GM19324 (cell line): ENCODE results near the gene PDZRN3.

Source experiments
- ATAC-seq: cut with Tn5 transposase; IDR thresholded peaks from one replicate; pipeline ENCODE4 v1.9.1; 2021; ENCODE audit warnings: mild to moderate bottlenecking, moderate library complexity; ENCODE audit not compliant: unreplicated experiment, low FRiP score

The PDZRN3 gene

DNA sequence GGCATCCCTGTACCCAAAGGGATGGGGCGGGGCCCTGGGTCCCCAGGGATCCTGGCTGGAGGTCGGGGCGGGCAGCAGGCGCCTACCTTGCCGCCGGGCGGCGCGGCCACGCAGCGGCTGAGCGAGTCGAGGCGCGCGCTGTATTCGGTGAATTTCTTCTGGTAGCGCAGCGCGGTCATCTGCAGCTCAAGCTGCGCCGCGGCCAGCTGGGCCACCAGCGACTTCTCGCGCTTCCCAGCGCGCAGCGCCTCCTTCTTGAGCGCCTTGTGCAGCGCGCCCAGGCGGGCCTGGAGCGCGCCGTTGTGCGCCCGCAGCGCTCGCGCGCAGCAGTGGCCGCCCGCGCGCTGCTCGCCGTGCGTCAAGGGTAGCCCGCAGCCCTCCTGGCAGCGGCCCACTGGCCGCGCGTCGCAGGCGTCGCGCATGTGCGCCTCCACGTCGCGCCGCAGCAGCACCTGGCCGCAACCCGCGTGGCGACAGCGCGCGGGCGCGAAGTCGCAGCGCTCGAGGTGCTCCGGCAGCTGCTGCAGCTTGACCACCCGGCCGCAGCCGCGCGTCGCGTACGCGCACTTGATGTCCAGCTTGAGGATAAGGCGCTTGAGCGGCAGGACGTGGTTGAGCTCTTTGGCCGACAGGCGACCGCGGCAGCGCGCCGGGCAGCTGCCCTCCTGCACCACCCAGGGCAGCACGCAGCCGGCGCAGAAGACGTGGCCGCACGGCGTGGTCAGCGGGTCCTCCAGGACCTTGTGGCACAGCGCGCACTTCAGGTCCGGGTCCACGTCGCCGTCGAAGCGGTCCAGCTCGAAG is 522 bp downstream of the PDZRN3 start:
- ATAC-seq: no peak

DNA sequence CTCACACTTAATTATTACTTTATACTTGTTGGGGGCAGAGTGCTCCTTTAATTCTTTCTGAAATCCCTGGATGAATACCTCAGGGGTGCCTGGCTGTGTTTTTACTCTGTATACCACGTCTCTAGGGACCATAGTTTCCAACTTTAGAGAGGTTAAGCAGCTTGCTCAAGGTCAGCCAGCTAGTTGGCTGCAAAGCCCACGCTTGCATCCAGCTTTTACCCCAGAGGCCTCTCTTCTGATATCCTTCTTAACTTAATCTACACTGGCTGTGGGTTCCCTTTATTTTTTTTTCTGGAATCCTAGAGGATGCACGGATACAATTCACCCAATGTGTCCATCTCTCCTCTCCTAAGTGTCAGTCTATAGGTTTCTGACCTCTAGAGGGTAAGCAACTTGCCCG is 1.4 kb downstream of the PDZRN3 start:
- ATAC-seq: no peak

DNA sequence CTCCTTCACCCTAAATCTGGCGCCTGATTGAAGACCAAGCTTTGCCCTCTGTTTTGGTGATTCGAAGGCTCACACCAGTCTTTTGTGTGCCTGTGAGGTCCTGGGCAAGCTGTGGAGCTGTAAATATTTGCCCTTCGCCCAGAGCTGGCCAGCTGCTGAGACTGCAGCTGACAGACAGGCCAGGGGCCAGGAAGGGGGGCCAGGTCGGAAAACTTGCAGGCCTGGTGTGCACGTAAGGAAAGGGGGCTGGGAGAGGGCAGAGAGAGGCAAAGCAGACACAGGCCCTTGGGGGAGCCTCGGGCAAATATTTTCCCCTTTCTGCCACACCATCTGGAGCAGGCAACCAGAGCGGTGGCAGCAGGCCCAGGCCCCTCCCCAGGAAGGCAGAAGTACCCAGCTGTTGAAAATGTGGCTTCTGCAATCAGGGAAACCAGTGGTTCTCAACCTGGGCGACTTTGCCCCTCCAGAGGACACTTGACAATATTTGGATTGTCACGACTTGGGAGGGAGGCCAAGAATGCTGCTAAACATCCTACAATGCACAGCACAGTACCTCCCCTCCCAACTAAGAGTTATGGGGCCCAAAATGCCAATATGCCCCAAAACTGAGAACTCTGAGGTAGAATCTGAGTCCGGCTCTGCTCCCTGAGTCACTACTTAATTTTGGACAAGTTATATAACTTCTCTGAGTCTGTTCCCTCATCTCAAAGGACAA is 2.5 kb downstream of the PDZRN3 start:
- ATAC-seq: no peak

DNA sequence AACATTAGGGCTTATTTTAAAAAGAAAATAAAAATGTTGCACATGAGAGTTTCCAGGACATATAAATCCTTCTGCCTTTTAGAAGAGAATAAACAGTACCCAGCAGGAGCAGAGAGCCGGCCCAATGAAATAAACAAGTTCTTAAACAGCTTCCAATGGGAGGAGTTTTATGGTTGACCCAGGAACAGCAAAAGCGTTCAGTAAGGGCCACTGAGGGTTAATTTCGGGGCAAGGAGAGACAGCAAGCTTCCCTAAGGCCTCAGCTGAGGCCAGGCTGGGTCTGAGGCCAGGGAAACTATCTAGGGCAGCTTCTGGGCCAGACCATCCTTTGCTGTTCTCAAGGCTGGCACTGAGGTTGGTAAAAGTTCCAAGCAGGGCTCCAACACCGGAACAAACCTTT is 3.4 kb downstream of the PDZRN3 start:
- no peak for ATAC-seq

DNA sequence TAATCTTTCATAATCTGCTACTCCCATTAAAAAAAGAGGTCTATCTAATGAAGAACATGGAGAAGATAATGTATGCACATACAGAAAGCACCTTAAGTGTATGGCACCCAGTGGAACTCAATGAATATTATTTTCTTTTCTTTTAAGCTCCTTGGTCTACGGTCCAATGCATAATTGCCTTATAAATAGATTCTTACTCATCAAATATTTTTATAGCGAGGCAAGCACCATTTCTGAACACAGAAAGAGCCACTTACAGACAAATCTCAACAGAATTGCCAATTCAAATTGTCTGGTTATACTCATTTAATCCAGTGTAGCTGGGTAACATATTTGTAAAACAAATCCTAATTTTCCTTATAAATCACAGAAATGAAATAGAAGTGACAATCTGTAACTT is 6.3 kb downstream of the PDZRN3 start:
- no peak for ATAC-seq

DNA sequence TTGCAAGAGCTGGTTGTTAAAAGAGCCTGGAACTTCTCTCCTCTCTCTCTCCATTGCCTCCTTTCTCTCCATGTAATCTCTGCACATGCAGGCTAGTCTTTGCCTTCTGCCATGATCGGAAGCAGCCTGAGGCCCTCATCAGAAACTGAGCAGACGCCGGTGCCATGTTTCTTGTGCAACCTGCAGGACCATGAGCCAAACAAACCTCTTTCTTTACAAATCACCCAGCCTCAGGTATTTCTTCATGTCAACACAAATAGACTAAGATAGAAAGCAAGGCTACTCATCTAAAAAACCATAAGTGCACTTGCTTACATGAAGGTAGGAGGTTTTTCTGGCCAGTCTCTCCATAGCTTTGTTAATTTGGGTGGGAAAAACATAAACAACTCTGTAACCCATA is 8.7 kb downstream of the PDZRN3 start:
- no peak for ATAC-seq

DNA sequence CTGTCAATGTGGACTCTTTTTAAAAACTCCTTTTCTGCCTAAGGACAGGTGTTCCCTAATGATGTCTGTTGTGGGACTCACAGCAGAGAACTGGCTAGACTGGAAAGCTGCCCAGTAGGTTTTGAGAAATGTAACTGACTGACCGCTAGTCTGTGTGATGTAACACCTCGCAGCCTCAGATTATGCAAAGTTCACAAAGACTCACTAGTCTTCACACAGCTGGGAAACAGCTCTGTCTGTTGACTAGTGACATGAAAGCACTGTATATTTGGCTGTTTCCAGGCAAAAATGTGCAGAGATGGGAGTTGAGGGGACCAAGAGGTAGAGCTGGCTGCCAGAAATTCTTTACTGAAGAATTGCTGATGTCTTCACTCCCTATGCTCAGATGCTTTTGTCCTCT is 10.3 kb downstream of the PDZRN3 start:
- no peak for ATAC-seq

DNA sequence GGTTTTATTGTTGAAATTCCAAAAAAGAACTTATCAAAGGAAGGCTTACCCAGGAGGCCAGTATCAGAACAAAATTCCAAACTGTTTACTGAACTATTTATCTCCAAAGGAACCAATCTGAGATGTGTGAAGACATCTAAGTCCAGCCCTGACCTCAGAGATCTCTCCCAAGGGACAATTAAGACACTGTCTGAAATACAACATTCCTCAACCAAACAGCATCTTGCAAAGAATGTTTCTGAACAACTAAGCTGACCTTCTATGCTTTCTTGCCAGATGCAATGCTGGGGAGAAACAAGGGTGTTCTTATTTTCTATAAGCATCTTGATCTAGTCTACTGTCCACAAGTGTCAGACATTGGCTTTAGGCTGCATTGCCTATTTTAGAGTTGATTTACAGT is 13.6 kb downstream of the PDZRN3 start:
- ATAC-seq: no peak

DNA sequence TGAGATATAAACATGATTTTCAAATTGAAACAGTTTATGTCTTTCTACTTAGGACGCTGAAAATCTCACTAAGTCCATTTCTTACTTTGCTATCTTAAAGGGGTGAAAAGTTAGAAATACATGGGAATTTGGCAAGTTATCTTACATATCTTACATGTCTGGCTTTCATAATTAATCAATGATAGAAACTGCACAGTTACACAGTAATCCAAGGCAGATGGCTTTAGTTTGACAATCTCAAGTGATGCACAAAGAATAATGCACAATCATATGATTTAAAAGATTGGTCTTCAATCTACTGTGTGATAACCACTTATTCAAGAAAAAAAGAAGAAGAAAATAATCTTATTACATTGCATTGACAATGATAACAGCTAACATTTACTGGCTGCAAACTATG is 14.2 kb downstream of the PDZRN3 start:
- no peak for ATAC-seq

DNA sequence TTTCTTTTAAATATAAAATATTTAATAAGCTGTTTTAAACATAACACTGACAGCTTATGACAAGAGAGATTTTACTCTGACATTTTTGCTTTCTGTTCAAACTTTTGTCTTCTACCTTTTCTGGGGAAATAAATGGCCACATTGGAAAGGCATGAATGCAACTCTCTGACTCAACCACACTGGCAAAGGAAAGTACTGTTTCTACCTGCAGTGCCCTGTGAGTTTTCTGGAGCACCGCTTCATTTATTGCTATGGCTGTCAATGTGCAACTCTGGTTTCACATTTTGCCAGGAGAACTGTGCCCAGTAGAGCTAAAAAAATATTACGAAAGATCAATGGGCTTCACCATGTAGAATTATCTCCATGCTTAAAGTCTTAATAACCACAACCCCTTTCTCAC is 15.1 kb downstream of the PDZRN3 start:
- no peak for ATAC-seq

DNA sequence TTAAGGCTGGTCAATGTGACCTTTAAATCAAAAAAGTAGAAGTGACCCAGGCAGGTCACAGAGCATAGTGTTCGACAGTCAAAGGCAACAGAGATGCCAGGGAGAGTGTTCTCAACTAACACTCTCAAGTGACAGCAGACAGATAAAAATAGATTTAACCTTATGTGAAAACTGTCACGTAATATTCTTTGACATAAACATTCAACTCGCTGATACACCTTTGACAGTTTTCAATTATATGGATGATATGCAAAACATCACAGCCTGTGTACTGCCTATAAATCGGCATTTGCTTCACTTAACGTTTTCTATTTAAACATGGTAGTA is 15.5 kb downstream of the PDZRN3 start:
- no peak for ATAC-seq

DNA sequence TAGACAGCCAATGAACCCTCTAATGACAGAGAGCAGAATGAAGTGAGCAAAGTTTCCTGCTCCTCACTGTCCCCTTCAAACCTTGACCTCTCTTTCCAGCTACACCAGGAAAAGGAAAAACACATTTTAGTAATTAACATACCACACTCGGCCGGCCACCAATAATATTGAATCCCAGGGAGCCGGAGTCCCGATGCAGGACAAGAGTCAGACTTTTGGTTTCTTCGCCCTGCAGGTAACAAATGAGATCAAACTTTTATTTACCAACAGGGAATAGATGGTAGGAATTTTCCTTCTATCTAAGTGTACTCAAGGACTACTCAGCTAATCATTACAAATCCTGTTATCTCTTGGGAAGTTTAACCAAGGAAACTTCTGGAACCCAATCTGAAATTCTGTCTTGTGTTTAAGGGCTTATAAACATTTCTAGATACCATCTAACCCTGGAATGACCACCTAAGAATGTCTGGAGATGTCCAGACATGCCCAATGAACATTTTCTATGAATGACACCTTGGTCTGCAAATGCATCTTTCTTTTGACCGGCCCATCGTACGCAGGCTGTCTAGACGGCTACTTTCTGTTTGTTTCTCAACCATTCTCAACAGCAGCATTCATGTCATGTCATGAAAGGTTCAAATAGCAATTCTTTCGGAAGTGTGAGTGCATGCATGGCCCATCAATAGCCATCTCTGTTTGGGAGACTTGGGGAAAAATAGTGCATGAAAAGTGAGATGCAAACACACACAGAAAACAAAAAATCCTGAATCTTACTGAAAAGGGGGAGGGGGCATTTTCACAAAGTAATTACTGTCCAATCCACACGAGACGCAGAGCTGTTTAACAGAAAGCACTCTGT is 16.1 kb downstream of the PDZRN3 start:
- no peak for ATAC-seq

DNA sequence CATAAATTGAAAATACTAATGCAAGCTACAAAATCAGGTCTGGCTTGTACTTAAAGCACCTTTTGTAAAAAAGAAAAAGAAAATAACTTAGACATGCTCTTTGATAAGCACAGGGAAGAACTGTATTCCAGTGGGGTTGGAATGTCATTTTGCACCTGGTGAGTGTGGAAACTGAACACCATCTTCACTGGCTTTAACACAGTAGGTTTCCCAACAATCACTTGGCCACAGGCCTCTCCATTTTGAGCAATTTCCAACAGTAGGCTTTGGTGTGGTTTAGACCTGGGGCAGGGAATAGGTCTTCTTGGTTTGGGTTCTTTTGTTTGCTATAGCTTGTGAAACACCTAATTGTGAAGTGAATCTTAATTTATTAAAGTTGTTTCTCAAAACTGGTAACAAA is 18.9 kb downstream of the PDZRN3 start:
- no peak for ATAC-seq

DNA sequence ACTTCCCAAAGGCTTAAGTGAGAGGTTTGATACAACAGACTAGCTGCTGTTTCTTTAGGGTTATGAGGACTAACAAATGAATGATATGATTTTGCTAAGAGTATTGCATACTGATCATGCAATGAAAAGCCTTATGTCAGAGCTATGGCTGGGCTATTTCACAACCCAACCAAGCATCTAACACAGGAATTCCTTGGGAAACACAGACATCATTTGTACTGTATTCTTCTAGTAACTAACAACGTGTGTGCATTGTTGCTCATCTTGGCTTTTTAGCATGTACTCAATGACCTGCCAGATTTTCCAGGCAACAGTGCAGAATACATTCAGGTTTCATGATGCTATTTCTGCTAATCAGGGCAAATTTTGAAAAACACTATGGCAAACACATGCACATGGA is 19.3 kb downstream of the PDZRN3 start:
- ATAC-seq: no peak

DNA sequence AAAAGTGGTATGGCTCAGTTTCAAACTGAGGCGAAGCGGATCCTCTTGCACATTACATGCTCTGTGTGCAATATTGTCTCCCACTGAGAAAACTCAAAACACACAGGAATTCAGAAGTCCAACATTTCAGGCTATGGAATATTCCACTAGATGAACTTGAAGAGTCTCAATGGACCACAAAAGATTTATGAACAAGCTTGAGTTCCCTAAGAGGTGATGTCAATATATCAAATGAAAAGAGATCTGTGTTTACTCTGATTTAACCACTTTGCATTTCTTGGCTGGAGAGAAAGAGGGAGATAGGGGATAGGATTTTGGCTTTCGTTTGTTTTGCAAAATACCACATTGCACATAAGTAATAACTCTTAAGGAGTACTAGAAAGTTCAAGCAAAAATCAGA is 20.3 kb downstream of the PDZRN3 start:
- no peak for ATAC-seq

DNA sequence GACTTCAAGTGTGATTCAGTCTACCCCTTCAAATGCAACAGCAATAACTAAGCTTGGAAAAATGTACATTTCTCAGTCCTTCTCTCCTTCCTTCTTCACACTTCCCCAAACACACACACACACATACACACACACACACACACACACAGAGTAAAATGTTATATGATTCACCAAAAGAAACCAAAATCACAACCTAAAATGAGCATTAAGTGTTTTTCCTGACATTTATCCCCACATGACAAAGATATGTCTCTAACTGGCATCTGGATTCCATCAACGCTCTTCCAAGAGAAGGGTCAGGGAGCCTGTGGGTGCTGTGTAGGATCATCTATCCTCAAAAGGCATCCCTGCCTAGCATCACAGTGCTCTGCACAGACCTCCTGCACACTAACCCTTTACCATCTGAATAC is 21.0 kb downstream of the PDZRN3 start:
- no peak for ATAC-seq

DNA sequence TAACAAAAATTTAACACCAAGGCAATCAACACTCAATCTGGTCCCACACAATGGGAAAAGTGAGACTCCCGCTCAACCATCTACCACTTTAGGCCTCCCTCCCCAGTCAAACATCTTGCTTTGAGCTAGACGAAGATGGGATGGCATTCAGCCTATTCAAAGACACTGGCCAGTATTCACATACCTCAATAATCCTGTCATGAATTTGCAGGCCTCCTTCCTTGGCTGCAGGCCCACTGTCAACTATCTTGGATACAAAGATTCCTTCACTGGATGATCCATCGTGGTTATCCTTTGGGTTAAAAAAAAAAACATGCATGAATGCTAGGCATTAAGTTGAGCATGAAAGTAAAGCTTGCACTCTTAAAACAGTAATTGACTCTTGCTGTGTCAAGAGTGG is 22.6 kb downstream of the PDZRN3 start:
- no peak for ATAC-seq

DNA sequence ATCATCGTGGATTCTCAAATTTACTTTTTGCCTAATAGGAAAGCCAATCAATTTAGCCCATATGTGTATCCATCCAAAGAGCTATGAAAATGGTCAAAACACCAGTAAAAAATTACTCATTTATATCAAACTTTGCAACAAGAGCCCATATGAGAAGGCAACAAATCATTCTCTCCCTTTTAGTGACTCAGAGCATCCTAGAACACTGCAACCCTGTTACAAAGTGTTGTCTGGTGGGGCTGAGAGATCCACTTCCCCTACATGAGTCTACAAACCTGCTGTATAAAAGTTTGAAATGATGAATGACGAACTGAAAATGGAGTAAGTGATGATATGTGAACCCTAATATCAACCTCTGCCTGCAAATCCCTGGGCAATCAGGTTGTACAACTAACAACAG is 23.3 kb downstream of the PDZRN3 start:
- ATAC-seq: no peak

DNA sequence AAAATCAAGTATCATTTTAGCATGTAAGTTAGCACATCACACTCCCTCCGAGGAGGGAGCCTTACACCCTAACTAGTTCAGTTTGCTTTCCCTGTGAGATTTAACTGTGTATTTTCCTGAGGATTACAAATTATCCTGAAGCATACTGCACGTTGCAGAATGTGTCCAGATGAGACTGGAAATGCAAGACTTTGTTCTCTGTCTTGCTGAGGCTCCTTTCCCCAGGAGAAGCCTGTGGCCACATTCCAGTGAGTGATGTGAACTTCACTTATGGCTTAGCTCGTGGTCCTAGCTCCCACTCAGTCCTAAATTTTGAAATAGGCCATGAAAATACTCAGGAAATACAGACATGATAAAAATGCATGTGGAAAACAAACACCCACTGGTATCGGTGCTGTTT is 23.7 kb downstream of the PDZRN3 start:
- no peak for ATAC-seq

DNA sequence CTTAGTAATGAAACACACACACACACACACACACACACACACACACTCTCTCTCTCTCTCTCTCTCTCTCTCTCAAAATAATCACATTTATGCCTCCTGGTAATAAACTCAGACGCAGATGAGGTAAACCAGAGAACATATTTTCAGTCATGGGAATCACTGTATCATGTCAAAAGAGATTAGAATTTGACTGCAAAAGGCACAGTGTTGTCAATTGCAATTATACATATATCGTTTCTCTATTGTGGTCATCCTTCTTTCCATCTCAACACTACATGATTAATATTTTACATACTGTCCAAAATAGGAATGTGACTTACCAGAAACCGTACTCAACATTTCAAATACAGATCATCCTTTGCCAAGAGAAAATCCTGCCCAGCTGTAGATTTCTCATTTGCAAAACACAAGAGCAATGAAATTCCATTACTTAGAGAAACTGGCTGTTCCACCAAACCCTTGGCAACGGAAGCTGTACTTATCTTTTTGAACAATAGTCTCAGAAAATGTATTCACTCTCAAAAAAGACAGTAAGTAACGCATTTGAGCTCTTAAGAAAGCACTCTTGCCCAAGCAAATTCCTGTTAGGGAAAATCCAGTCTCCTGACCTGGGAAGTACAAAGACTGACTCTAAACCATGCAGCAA is 24.3 kb downstream of the PDZRN3 start:
- no peak for ATAC-seq

DNA sequence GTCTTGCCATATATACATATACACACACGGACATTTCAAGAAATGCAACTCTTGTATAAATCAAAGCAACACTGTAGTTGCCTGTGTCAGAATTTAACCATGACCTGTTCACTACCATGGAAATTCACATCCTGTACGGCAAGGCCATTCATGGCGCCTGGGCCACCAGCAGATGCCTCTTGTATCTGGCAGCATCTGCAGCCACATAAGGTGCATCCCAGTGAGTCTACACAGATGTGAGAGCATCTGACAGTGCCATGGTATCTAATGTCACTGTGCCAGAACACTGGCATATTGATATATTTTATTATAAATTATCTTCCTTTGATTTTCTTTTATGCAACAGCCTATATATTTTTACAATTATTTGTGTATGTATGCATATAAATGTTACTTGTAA is 25.1 kb downstream of the PDZRN3 start:
- no peak for ATAC-seq
